C4-2B (cell line): ENCODE measurements around the gene UGT2B11.

ENCODE experiments used
- ZFX ChIP-seq: fragments of 450-650 bp; IDR thresholded peaks from 2 replicates; pipeline ENCODE4 v1.6.1; 2017
- TF ChIP-seq, protein P1 (sequence below): fragments of 450-650 bp; conservative IDR thresholded peaks from 2 replicates; pipeline ENCODE4 v1.5.1; 2017; ENCODE audit warnings: mild to moderate bottlenecking

- TF ChIP-seq, protein P1, sequence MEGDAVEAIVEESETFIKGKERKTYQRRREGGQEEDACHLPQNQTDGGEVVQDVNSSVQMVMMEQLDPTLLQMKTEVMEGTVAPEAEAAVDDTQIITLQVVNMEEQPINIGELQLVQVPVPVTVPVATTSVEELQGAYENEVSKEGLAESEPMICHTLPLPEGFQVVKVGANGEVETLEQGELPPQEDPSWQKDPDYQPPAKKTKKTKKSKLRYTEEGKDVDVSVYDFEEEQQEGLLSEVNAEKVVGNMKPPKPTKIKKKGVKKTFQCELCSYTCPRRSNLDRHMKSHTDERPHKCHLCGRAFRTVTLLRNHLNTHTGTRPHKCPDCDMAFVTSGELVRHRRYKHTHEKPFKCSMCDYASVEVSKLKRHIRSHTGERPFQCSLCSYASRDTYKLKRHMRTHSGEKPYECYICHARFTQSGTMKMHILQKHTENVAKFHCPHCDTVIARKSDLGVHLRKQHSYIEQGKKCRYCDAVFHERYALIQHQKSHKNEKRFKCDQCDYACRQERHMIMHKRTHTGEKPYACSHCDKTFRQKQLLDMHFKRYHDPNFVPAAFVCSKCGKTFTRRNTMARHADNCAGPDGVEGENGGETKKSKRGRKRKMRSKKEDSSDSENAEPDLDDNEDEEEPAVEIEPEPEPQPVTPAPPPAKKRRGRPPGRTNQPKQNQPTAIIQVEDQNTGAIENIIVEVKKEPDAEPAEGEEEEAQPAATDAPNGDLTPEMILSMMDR, result no peak
- TF ChIP-seq ZFX, result no peak
Measured at GRCh38 chr4:69154021-69154420, 60.5 kb downstream of the UGT2B11 start.
